K562 (cell line): Measurements from ENCODE around the gene KCNC3. TPM values are rescaled to one million over a fixed set of nuclear protein-coding genes. Genes with fewer than 3 reads are reported as not detected.

ENCODE experiments used
- CREM ChIP-seq: IDR thresholded peaks from 2 replicates; pipeline ENCODE4 v1.6.1; 2014; ENCODE audit warnings: antibody characterized with exemption, low read depth
- E2F3 ChIP-seq: fragments of 250-450 bp; sonication (Bioruptor Pico); IDR thresholded peaks from 2 replicates; pipeline ENCODE4 v1.4.0; 2020; ENCODE audit warnings: mild to moderate bottlenecking
- MAFG ChIP-seq: fragments of 450-650 bp; conservative IDR thresholded peaks from 2 replicates; pipeline ENCODE4 v1.6.1; 2016; ENCODE audit warnings: missing genetic modification characterization, missing compliant biosample characterization
- MXI1 ChIP-seq: IDR thresholded peaks from 2 replicates; pipeline ENCODE4 v1.6.1; 2011; ENCODE audit warnings: low read depth, mild to moderate bottlenecking, improper control_type of control experiment, low read length
- NR2C1 ChIP-seq, 2 experiments: fragments of 450-650 bp; IDR thresholded peaks; 2 replicates each; pipeline ENCODE4 v1.6.1; 2017; ENCODE audit warnings: mild to moderate bottlenecking in 2 of 2, antibody characterized with exemption in 1 of 2, inconsistent platforms in 1 of 2, missing compliant biosample characterization in 1 of 2, missing genetic modification characterization in 1 of 2
- RAD21 ChIP-seq, 2 experiments: fragments of 250-450 bp in 1 of 2; fragments of 450-650 bp in 1 of 2; sonication (Bioruptor Pico) in 1 of 2; formaldehyde crosslinking in 1 of 2; IDR thresholded peaks in 1 of 2; conservative IDR thresholded peaks in 1 of 2; 2 replicates each; pipeline versions ENCODE4 v1.4.0 to v1.8.0; 2020 to 2022; ENCODE audit warnings: mild to moderate bottlenecking in 2 of 2, moderate library complexity in 1 of 2
- RBM15 ChIP-seq: fragments of 200-400 bp; formaldehyde crosslinking; IDR thresholded peaks from 2 replicates; pipeline ENCODE4 v1.6.1; 2018; ENCODE audit warnings: mild to moderate bottlenecking, low read length, moderate library complexity; ENCODE audit not compliant: insufficient read depth
- SAFB ChIP-seq: fragments of 200-400 bp; formaldehyde crosslinking; IDR thresholded peaks from 2 replicates; pipeline ENCODE4 v1.6.1; 2017; ENCODE audit warnings: low read depth, low read length, borderline replicate concordance
- SETDB1 ChIP-seq: IDR thresholded peaks from one replicate; pipeline ENCODE4 v1.6.1; 2012; ENCODE audit warnings: low read length, control low read depth, inconsistent platforms
- TRIM28 ChIP-seq: fragments of 450-650 bp; IDR thresholded peaks from 2 replicates; pipeline ENCODE4 v1.6.1; 2017
- ZBED1 ChIP-seq: IDR thresholded peaks from 2 replicates; pipeline ENCODE4 v1.6.1; 2014
- ZKSCAN1 ChIP-seq: fragments of 150-350 bp; IDR thresholded peaks from 2 replicates; pipeline ENCODE4 v1.6.1; 2016; ENCODE audit warnings: low read depth, low read length
- ZNF589 ChIP-seq: fragments of 200-800 bp; sonication (Bioruptor generic); IDR thresholded peaks from 2 replicates; pipeline ENCODE4 v1.6.1; 2016; ENCODE audit warnings: low read depth, missing genetic modification characterization, missing compliant biosample characterization
- polyA plus RNA-seq, 8 experiments: library from polyadenylated mRNA; depleted of rRNA in 4 of 8; stranded (reverse) in 5 of 8; unstranded in 3 of 8; fragments of >200 nt; fragmentation: Nextera tagmentation in 2 of 8; fragmentation: Illumina TruSeq in 1 of 8; extraction: Ambion mirVana in 2 of 8; extraction: Trizol in 1 of 8; gene quantifications; 2 replicates each; pipeline versions ENCODE4 v1.2.1 to v1.2.3, GENCODE V29; 2011 to 2014; ENCODE audit warnings: inconsistent platforms in 1 of 8, missing spikeins in 1 of 8
- total RNA-seq, 7 experiments: library from RNA; depleted of rRNA in 6 of 7; stranded (reverse); fragments of >200 nt in 6 of 7; fragmentation: Illumina TruSeq in 2 of 7; extraction: Trizol in 2 of 7; gene quantifications; 2 replicates each; pipeline versions ENCODE4 v1.2.1 to v1.2.3, GENCODE V29; 2011 to 2021; ENCODE audit warnings: low replicate concordance in 1 of 7
- TF ChIP-seq, protein P1 (sequence below): fragments of 250-450 bp; sonication (Bioruptor Pico); IDR thresholded peaks from 2 replicates; pipeline ENCODE4 v1.8.0; 2022; ENCODE audit warnings: inconsistent platforms, mild to moderate bottlenecking, moderate library complexity, borderline replicate concordance
- TF ChIP-seq, protein P2 (sequence below): fragments of 450-650 bp; IDR thresholded peaks from 2 replicates; pipeline ENCODE4 v1.6.1; 2016; ENCODE audit warnings: borderline replicate concordance
- TF ChIP-seq, protein P3 (sequence below), 2 experiments: IDR thresholded peaks in 1 of 2; conservative IDR thresholded peaks in 1 of 2; 2 replicates each; pipeline ENCODE4 v1.6.1; 2016; ENCODE audit warnings: low read depth in 2 of 2, mild to moderate bottlenecking in 1 of 2, missing compliant biosample characterization in 1 of 2, missing genetic modification characterization in 1 of 2, moderate library complexity in 1 of 2
- TF ChIP-seq, protein P4 (sequence below): sonication (generic); formaldehyde crosslinking; IDR thresholded peaks from 2 replicates; pipeline ENCODE4 v1.8.1; 2023; ENCODE audit warnings: mild to moderate bottlenecking, missing genetic modification reagents

Gene KCNC3
- total and polyA plus RNA-seq, 9 of the 15 experiments (the other 6 are each of a cell fraction or from before 2014, with no cell fraction given), result 0.03 to 26.2 (median 2.0) TPM

DNA sequence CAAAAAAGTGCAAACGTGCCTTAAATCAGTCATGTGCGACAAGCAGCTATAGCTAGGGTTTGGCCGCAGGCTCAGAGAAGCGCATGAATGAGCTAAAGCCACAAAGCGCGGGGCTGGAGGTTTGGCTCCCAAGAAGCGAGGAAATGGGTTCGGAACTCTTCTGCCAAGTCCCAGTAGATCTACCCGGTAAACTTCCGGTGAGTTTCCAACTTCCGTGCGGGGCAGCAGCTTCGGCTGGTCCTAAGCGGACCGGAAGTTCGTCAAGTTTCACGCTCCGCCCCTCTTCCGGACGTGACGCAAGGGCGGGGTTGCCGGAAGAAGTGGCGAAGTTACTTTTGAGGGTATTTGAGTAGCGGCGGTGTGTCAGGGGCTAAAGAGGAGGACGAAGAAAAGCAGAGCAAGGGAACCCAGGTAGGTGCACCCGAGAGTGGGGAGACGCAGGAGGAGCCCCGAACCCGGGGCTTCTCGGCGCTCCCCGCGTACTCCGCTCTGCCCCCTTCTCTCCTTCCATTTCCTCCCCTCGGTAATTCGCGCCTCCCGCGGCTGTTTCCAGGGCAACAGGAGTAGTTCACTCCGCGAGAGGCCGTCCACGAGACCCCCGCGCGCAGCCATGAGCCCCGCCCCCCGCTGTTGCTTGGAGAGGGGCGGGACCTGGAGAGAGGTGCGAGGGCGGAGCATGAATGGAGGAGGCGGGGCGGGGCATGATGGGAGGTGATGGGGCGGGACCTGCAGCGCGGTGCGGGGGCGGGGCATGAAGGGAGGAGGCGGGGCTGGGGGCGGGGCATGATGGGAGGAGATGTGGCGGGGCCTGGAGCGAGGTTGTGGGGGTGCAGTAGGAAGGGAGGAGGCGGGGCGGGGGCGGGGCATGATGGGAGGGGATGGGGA, 47.2 kb upstream of the KCNC3 start, which contains the start of gene NR1H2 (continued):
- TF ChIP-seq, protein P1, sequence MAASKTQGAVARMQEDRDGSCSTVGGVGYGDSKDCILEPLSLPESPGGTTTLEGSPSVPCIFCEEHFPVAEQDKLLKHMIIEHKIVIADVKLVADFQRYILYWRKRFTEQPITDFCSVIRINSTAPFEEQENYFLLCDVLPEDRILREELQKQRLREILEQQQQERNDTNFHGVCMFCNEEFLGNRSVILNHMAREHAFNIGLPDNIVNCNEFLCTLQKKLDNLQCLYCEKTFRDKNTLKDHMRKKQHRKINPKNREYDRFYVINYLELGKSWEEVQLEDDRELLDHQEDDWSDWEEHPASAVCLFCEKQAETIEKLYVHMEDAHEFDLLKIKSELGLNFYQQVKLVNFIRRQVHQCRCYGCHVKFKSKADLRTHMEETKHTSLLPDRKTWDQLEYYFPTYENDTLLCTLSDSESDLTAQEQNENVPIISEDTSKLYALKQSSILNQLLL, result no peak
- TF ChIP-seq MXI1, result 0 out of 2 replicates have a peak, but pooled peaks have one; percentile 29
- TF ChIP-seq ZKSCAN1, result peak; percentile 67; the same call in 1 of the 2 replicates
- TF ChIP-seq ZNF589 (CRISPR knock-in tag), result peak; percentile 65; the same call in 1 of the 2 replicates
- TF ChIP-seq SAFB, result 0 out of 2 replicates have a peak, but pooled peaks have one; percentile 27
- TF ChIP-seq CREM, result peak; percentile 98
- TF ChIP-seq NR2C1 (IDR thresholded peaks at IDR 0.05), result peak; percentile 80
- TF ChIP-seq NR2C1 (tag; IDR thresholded peaks at IDR 0.05), result peak; percentile 81
- TF ChIP-seq, protein P2, sequence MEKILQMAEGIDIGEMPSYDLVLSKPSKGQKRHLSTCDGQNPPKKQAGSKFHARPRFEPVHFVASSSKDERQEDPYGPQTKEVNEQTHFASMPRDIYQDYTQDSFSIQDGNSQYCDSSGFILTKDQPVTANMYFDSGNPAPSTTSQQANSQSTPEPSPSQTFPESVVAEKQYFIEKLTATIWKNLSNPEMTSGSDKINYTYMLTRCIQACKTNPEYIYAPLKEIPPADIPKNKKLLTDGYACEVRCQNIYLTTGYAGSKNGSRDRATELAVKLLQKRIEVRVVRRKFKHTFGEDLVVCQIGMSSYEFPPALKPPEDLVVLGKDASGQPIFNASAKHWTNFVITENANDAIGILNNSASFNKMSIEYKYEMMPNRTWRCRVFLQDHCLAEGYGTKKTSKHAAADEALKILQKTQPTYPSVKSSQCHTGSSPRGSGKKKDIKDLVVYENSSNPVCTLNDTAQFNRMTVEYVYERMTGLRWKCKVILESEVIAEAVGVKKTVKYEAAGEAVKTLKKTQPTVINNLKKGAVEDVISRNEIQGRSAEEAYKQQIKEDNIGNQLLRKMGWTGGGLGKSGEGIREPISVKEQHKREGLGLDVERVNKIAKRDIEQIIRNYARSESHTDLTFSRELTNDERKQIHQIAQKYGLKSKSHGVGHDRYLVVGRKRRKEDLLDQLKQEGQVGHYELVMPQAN, result peak; percentile 85
- TF ChIP-seq ZBED1, result no peak
- TF ChIP-seq MAFG (tag), result no peak
- TF ChIP-seq, protein P3, sequence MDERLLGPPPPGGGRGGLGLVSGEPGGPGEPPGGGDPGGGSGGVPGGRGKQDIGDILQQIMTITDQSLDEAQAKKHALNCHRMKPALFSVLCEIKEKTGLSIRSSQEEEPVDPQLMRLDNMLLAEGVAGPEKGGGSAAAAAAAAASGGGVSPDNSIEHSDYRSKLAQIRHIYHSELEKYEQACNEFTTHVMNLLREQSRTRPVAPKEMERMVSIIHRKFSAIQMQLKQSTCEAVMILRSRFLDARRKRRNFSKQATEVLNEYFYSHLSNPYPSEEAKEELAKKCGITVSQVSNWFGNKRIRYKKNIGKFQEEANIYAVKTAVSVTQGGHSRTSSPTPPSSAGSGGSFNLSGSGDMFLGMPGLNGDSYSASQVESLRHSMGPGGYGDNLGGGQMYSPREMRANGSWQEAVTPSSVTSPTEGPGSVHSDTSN (CRISPR knock-in tag; IDR thresholded peaks at IDR 0.05; ENCODE audit: low read depth), result no peak
- TF ChIP-seq, protein P3 (tag; conservative IDR thresholded peaks at IDR 0.05; ENCODE audit: low read depth), result 0 out of 2 replicates have a peak, but pooled peaks have one; percentile 9
- TF ChIP-seq RBM15, result no peak
- TF ChIP-seq SETDB1, result no peak
- no peak for TF ChIP-seq RAD21 (CRISPR knock-in tag; conservative IDR thresholded peaks at IDR 0.05 in 1 of 2, IDR thresholded peaks at IDR 0.05 in 1 of 2)
- TF ChIP-seq TRIM28, result no peak
- TF ChIP-seq, protein P4, sequence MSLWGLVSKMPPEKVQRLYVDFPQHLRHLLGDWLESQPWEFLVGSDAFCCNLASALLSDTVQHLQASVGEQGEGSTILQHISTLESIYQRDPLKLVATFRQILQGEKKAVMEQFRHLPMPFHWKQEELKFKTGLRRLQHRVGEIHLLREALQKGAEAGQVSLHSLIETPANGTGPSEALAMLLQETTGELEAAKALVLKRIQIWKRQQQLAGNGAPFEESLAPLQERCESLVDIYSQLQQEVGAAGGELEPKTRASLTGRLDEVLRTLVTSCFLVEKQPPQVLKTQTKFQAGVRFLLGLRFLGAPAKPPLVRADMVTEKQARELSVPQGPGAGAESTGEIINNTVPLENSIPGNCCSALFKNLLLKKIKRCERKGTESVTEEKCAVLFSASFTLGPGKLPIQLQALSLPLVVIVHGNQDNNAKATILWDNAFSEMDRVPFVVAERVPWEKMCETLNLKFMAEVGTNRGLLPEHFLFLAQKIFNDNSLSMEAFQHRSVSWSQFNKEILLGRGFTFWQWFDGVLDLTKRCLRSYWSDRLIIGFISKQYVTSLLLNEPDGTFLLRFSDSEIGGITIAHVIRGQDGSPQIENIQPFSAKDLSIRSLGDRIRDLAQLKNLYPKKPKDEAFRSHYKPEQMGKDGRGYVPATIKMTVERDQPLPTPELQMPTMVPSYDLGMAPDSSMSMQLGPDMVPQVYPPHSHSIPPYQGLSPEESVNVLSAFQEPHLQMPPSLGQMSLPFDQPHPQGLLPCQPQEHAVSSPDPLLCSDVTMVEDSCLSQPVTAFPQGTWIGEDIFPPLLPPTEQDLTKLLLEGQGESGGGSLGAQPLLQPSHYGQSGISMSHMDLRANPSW (CRISPR knock-in tag), result no peak
- TF ChIP-seq E2F3 (CRISPR knock-in tag), result 0 out of 2 replicates have a peak, but pooled peaks have one; percentile 50
